Sigmoid colon (tissue), 3 donors: Measurements from ENCODE around the gene OR5H15.

Experiments
- CTCF ChIP-seq, 4 experiments: fragments of 450-650 bp in 3 of 4; fragments of 200-600 bp in 1 of 4; IDR thresholded peaks; one replicate each; pipeline ENCODE4 v1.5.1; 2016 to 2019; ENCODE audit warnings: antibody characterized with exemption in 4 of 4, mild to moderate bottlenecking in 3 of 4, moderate library complexity in 2 of 4
- POLR2A ChIP-seq, 2 donors: fragments of 450-650 bp; IDR thresholded peaks; one replicate each; pipeline ENCODE4 v1.6.1; 2016; ENCODE audit warnings: antibody characterized with exemption in 2 of 2, mild to moderate bottlenecking in 2 of 2, moderate library complexity in 2 of 2

DNA sequence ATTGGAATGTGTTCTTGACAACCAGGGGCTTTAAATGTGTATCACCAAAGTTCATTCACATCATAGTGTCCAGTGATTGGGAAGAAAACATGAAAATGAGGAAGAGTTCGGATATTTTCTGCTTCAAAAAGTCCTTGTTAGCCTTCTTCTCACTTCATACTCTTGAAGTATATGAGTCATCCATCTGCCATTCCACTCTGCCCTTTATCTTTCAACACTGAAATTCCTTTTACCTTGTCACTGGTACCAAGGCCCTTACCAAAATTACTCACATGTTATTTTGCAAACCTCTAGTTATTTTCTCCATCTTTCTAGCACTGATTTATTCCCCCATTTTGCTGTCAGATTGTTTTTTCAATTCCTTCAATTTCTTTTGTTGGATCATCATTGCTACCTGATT is 32.5 kb downstream of the OR5H15 start:
- no peak for TF ChIP-seq POLR2A (IDR thresholded peaks at IDR 0.05)
- TF ChIP-seq CTCF (IDR thresholded peaks at IDR 0.05) = no peak
